ENCODE results near the gene TMPRSS5. TPM values are rescaled to one million over a fixed set of nuclear protein-coding genes. Genes with fewer than 3 reads are reported as not detected.
A peak's percentile ranks its signal among the peaks of the same experiment; 100 is the strongest.

Gene TMPRSS5
- total and polyA plus RNA-seq, 2 of the 13 experiments (the other 11 are each of a cell fraction or from before 2014, with no cell fraction given) = 0.40 to 0.96 TPM

GRCh38 chr11:113722934-113723333 lies 16.8 kb upstream of the TMPRSS5 start (continued):
- TF ChIP-seq FOXP1 (IDR thresholded peaks at IDR 0.05) (no peak), FOXP1 (CRISPR knock-in tag; IDR thresholded peaks at IDR 0.05) (peak; percentile 29; the same call in 1 of the 2 replicates), ZNF782 (CRISPR knock-in tag; IDR thresholded peaks at IDR 0.05; ENCODE audit: borderline replicate concordance) (no peak), GFI1 (CRISPR knock-in tag; IDR thresholded peaks at IDR 0.05; ENCODE audit: borderline replicate concordance) (peak; percentile 83; the same call in 1 of the 2 replicates), SALL1 (CRISPR knock-in tag; IDR thresholded peaks at IDR 0.05) (peak; percentile 30; the same call in 1 of the 2 replicates), FOXA3 (CRISPR knock-in tag; IDR thresholded peaks at IDR 0.05) (0 out of 2 replicates have a peak, but pooled peaks have one; percentile 7), BHLHE40 (IDR thresholded peaks at IDR 0.05; ENCODE audit: low read length) (no peak), RFXAP (CRISPR knock-in tag; IDR thresholded peaks at IDR 0.05; ENCODE audit: borderline replicate concordance) (no peak), MAFF (IDR thresholded peaks at IDR 0.05; ENCODE audit: low read depth, low read length) (0 out of 2 replicates have a peak, but pooled peaks have one; percentile 11), EP300 (IDR thresholded peaks at IDR 0.05; ENCODE audit: low read depth in 2 of 2, low read length in 2 of 2) (no peak), EP300 (CRISPR knock-in tag; IDR thresholded peaks at IDR 0.05; ENCODE audit: borderline replicate concordance) (no peak), FOSL2 (CRISPR knock-in tag; IDR thresholded peaks at IDR 0.05) (peak; percentile 58), SOX13 (IDR thresholded peaks at IDR 0.05) (no peak), SOX13 (CRISPR knock-in tag; conservative IDR thresholded peaks at IDR 0.05 in 1 of 2, IDR thresholded peaks at IDR 0.05 in 1 of 2) (peak in 1 of 2 experiments; percentile 20; a peak in 1 of 4 replicates), TEAD3 (CRISPR knock-in tag; optimal IDR thresholded peaks at IDR 0.05; ENCODE audit: borderline replicate concordance) (peak; percentile 66), ZNF232 (CRISPR knock-in tag; IDR thresholded peaks at IDR 0.05; ENCODE audit: borderline replicate concordance) (no peak), HNF4A (CRISPR knock-in tag; IDR thresholded peaks at IDR 0.05) (no peak)
- TF ChIP-seq, protein P1, sequence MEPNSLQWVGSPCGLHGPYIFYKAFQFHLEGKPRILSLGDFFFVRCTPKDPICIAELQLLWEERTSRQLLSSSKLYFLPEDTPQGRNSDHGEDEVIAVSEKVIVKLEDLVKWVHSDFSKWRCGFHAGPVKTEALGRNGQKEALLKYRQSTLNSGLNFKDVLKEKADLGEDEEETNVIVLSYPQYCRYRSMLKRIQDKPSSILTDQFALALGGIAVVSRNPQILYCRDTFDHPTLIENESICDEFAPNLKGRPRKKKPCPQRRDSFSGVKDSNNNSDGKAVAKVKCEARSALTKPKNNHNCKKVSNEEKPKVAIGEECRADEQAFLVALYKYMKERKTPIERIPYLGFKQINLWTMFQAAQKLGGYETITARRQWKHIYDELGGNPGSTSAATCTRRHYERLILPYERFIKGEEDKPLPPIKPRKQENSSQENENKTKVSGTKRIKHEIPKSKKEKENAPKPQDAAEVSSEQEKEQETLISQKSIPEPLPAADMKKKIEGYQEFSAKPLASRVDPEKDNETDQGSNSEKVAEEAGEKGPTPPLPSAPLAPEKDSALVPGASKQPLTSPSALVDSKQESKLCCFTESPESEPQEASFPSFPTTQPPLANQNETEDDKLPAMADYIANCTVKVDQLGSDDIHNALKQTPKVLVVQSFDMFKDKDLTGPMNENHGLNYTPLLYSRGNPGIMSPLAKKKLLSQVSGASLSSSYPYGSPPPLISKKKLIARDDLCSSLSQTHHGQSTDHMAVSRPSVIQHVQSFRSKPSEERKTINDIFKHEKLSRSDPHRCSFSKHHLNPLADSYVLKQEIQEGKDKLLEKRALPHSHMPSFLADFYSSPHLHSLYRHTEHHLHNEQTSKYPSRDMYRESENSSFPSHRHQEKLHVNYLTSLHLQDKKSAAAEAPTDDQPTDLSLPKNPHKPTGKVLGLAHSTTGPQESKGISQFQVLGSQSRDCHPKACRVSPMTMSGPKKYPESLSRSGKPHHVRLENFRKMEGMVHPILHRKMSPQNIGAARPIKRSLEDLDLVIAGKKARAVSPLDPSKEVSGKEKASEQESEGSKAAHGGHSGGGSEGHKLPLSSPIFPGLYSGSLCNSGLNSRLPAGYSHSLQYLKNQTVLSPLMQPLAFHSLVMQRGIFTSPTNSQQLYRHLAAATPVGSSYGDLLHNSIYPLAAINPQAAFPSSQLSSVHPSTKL (CRISPR knock-in tag; IDR thresholded peaks at IDR 0.05) = 0 out of 2 replicates have a peak, but pooled peaks have one; percentile 14
- TF ChIP-seq, protein P2, sequence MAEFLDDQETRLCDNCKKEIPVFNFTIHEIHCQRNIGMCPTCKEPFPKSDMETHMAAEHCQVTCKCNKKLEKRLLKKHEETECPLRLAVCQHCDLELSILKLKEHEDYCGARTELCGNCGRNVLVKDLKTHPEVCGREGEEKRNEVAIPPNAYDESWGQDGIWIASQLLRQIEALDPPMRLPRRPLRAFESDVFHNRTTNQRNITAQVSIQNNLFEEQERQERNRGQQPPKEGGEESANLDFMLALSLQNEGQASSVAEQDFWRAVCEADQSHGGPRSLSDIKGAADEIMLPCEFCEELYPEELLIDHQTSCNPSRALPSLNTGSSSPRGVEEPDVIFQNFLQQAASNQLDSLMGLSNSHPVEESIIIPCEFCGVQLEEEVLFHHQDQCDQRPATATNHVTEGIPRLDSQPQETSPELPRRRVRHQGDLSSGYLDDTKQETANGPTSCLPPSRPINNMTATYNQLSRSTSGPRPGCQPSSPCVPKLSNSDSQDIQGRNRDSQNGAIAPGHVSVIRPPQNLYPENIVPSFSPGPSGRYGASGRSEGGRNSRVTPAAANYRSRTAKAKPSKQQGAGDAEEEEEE (CRISPR knock-in tag; IDR thresholded peaks at IDR 0.05; ENCODE audit: borderline replicate concordance) = no peak
